Tibial nerve (tissue), 4 donors: ENCODE results near the gene SMYD1.

ENCODE experiments used
- EP300 ChIP-seq, 2 donors: sonication (generic); formaldehyde crosslinking; IDR thresholded peaks; one replicate each; pipeline ENCODE4 v1.6.1; 2017; ENCODE audit warnings: antibody characterized with exemption in 2 of 2, mild to moderate bottlenecking in 1 of 2
- POLR2A ChIP-seq, 2 donors: fragments of 450-650 bp; IDR thresholded peaks; one replicate each; pipeline ENCODE4 v1.6.1; 2017; ENCODE audit warnings: antibody characterized with exemption in 2 of 2, mild to moderate bottlenecking in 2 of 2, moderate library complexity in 2 of 2
- TF ChIP-seq, protein P1 (sequence below), 5 experiments: fragments of 200-600 bp in 3 of 5; fragments of 450-650 bp in 2 of 5; sonication (generic) in 3 of 5; IDR thresholded peaks; one replicate each; pipeline ENCODE4 v1.5.1; 2016 to 2019; ENCODE audit warnings: antibody characterized with exemption in 5 of 5, mild to moderate bottlenecking in 3 of 5, moderate library complexity in 2 of 5

GRCh38 chr2:88147145-88147544 lies 79.5 kb downstream of the SMYD1 start:
- TF ChIP-seq, protein P1, sequence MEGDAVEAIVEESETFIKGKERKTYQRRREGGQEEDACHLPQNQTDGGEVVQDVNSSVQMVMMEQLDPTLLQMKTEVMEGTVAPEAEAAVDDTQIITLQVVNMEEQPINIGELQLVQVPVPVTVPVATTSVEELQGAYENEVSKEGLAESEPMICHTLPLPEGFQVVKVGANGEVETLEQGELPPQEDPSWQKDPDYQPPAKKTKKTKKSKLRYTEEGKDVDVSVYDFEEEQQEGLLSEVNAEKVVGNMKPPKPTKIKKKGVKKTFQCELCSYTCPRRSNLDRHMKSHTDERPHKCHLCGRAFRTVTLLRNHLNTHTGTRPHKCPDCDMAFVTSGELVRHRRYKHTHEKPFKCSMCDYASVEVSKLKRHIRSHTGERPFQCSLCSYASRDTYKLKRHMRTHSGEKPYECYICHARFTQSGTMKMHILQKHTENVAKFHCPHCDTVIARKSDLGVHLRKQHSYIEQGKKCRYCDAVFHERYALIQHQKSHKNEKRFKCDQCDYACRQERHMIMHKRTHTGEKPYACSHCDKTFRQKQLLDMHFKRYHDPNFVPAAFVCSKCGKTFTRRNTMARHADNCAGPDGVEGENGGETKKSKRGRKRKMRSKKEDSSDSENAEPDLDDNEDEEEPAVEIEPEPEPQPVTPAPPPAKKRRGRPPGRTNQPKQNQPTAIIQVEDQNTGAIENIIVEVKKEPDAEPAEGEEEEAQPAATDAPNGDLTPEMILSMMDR (IDR thresholded peaks at IDR 0.05): no peak
- TF ChIP-seq POLR2A (IDR thresholded peaks at IDR 0.05): no peak
- no peak for TF ChIP-seq EP300 (IDR thresholded peaks at IDR 0.05)
